Uterus (tissue), 2 donors: ENCODE data around the gene LRP1B.

Experiments used
- POLR2A ChIP-seq, 2 donors: fragments of 450-650 bp; IDR thresholded peaks; one replicate each; pipeline ENCODE4 v1.6.1; 2016; ENCODE audit warnings: antibody characterized with exemption in 2 of 2, mild to moderate bottlenecking in 1 of 2, moderate library complexity in 1 of 2
- TF ChIP-seq, protein P1 (sequence below), 4 experiments: fragments of 200-600 bp in 2 of 4; fragments of 450-650 bp in 2 of 4; sonication (generic) in 2 of 4; IDR thresholded peaks; one replicate each; pipeline ENCODE4 v1.5.1; 2016 to 2019; ENCODE audit warnings: antibody characterized with exemption in 4 of 4, mild to moderate bottlenecking in 2 of 4, moderate library complexity in 1 of 4

DNA sequence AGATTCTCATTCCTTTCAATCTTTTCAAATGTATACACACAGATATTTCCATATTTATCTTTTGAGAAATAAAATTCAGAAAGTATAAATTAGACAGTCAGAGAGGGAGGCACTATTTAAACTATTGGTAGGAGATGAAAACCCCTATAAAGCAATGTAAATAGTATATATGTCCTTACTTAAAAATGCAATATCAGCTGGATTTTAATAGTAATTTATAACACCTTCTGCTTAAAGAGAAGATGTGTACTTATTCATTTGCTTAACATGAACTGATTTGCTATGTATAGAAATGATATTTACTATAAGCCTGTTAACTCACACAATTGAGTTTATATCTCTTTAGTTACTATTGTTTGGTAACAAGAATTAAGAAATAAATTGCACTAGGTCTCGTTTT lies 163.3 kb downstream of the LRP1B start:
- no peak for TF ChIP-seq POLR2A (IDR thresholded peaks at IDR 0.05)
- TF ChIP-seq, protein P1, sequence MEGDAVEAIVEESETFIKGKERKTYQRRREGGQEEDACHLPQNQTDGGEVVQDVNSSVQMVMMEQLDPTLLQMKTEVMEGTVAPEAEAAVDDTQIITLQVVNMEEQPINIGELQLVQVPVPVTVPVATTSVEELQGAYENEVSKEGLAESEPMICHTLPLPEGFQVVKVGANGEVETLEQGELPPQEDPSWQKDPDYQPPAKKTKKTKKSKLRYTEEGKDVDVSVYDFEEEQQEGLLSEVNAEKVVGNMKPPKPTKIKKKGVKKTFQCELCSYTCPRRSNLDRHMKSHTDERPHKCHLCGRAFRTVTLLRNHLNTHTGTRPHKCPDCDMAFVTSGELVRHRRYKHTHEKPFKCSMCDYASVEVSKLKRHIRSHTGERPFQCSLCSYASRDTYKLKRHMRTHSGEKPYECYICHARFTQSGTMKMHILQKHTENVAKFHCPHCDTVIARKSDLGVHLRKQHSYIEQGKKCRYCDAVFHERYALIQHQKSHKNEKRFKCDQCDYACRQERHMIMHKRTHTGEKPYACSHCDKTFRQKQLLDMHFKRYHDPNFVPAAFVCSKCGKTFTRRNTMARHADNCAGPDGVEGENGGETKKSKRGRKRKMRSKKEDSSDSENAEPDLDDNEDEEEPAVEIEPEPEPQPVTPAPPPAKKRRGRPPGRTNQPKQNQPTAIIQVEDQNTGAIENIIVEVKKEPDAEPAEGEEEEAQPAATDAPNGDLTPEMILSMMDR (IDR thresholded peaks at IDR 0.05) = no peak
